ENCODE data around the gene PPIL4.

Gene PPIL4

DNA sequence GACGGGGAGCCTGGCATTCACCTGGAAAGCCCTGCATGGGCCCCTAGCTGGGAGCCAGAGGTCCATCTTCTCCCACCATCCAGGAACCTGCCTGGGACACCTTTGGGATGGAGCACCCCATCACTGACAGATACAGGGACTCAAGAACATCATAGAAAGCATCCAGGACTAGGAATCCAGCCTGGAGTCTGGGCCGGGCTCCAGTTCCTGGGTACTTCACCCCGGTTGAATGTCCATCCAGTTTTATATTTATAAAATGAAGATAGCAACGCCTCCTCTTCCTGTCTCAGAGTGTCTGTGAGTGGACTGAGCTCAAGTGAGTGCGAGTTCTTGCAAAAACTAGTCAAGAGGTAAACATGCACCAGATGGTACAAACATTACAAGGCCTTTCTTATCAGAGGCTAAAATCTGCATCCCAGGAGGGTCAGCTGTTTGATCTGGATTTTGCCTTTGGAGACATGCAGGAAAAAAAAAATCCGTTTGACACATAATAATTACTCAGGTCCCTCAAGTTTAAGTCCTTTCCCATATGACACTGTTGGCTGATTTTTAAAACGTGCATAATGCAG is 88.4 kb downstream of the PPIL4 start:
- no peak for DNase-seq

DNA sequence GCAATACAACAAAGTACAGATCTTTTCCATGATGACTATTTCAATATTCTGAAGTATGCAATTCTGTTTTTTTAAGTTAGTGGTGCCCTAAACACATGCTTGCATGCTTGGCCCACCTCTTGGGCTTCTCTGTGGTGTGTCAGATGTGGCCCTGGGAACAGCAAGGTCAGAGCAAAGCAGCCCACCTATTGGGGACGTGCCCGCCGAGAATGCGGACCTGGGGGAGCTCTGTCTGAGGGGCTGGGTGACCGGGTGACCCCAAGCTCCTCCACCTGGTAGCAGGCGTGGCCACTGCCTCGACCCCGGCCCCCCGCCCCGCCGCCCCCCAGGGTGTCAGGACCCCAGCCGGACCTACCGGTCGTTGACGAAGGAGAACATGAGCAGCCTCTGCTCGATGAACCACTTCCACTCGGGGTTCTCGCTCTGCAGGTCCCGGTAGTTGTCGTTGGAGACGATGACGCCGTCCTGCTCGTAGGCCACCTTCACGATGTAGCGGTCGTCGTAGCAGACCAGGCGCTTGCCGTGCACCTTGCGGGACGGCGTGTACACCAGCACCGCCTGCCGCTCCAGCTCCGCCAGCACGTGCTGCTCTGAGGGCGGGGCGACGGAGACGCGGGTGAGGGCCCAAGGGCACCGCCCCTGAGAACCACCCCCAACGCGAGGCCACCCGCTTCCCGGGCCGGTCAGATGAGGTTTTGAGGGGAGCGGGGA is 89.4 kb downstream of the PPIL4 start:
- DNase-seq = no peak

- DNase-seq = no peak
These were observed 90.7 kb downstream of the PPIL4 start for GRCh38 chr6:149455031-149455732.

Measured in fibroblast of skin of back (primary cell).